NK-92 (cell line): Measurements from ENCODE around the gene TBC1D8.

Experiments
- DNase-seq: peaks from one replicate; lab custom pipeline; 2025; ENCODE audit not compliant: unreplicated experiment; lab: John Stamatoyannopoulos, UW

TBC1D8 gene

DNA sequence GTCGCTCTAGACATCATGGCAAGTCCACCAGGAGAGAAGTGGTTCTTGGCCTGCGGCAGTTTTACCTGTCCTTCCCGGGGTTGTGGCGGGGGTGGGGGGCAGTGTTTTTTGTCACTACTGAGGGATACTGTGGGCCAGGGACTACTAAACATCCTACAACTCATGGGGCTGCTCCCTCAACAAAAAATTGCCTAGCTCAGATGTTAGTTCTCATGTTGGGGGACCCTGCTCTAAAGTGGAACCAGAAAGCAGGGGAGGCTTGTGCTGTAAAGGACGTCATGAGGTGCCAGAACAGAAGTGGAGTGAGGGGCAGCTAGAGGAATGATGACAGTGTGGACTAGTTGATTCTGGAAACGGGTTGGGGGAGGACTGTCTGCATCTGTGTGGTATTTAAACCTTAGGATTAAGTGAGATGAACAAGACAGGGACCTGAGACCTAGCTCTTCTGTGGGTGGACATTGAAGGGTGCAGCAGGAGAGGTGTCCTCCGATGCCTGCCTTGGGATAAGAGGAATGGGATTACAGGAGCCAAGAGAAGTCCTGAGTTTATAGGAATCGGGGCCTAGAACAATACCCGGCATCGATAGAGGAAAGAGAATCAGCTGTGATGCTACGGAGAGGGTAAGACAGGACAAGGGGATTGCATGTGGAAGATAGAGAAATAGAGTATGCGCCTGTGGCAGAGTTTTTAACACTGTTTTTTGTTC lies 146.4 kb downstream of the TBC1D8 start:
- no peak for DNase-seq

DNA sequence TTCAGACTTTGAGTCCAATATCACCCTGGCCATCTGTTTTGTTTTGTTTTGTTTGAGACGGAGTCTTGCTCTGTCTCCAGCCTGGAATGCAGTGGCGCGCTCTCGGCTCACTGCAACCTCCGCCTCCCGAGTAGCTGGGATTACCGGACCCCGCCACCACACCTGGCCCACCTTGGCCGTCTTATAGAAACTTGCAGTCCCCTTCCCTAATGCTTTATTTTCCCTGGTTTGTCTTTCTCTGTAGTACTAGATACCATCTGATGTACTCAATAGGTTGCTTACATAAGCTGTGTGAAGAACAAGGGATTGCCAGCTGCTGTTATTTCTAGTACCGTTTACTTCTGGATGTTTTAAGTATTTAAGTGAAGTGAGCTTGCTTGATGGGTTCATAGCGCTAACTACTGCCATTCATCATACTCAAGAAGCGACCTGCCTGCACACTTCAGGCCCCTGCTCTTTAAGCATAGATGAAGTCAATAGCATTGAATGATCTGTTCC lies 147.9 kb downstream of the TBC1D8 start:
- DNase-seq = no peak

DNA sequence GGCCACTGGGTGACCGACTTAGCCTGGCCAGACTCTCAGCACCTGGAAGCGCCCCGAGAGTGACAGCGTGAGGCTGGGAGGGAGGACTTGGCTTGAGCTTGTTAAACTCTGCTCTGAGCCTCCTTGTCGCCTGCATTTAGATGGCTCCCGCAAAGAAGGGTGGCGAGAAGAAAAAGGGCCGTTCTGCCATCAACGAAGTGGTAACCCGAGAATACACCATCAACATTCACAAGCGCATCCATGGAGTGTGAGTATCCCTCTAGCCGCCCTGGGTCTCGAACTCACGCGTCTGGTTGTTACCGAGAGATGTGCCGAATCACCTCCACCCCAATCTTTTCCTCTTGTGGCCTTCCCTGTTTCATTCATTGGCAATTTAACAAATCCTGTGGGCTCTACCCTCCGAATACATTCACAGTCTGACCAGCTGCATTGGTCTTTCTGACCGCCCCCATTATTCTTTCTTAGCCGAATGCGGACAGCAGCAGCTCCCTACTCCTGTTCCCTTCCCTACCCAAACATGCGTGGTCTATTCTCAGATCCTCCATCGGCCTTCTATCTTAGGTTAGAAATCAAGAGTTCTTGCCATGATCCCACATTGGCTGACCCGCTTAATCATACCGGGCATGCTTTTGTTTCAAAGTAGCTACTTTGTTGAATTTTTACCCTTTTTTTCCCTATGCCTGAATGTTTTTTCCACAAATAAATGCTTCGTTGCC lies 148.5 kb downstream of the TBC1D8 start:
- DNase-seq = no peak

DNA sequence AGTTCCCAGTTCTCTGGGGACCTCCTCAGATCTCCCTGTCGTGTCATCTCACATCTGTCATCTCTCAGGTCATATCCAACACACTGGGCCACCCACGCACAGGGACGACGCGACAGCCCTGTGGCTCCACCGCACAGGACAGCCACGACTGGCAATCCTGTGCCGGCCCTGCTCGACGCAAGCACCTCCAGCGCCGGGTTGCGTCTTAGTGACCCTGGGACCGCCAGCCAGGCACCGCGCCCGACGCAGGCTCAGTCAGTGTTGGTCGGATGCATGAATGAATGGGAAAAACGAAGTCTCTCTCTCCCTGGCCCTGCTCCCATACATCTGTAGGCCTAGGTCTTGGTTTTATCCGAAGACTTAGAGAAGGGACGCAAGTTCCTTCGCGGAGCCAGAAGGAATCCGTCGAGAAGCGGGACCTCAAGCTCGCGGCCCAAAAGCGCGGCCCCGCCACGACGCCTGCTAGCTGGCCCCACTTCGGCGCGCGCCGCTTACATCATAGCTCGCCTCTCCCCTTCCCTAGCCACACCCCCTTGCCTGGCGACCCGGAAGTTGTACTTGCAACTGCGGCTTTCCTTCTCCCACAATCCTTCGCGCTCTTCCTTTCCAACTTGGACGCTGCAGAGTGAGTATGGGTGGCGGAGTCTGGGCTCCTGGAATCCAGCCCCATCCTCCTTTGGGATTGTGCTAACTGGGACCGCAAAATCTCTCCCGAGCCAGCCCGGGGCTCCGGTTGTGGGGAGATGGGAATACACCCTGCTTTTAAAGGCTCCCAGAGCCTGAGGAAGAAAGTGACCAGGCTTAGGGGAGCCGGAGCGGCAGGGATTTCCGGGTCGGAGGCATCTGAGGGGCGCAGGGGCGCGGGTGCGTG lies 149.3 kb downstream of the TBC1D8 start, which contains the start of gene RPL31:
Gene RPL31 (plus strand): TSS at position 599 of the 871 bp plus-strand sequence. CDS start 413 bp downstream, outside the sequence.
- DNase-seq = peak; percentile 58

DNA sequence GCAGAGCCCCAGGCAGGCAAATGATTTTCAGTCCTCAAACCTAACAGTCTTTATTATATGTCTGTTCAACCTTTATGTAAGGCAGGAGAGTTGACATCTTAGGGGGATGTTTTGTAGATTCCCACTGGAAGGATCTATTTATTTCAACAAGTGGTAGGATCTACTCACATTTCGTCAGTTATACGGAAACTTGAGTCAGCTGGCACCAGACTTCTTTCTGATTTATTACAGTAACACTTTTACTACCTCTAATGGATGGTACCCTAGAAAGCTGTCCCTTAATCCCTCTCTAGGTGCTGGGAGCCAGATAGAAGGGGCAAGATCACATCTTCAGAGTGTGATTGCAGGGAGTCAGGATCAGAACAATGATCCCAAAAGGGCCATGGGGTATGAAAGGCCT lies 151.2 kb downstream of the TBC1D8 start:
- DNase-seq = no peak

DNA sequence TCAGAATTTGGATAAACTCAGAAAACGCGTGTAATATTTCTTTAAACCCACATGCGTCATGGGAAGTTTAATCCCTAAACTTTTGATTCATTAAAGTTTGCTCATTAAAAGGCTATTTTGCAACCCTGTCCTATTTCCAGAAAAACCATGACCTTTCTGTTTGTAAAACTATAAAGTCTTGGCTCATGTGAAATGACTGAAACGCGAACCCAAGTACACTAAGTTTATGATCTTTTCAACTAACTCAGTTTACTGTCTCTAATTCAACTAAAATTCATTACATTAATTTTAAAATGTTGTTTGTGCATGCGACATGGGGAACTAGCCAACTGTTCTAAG lies 153.0 kb downstream of the TBC1D8 start:
- no peak for DNase-seq

DNA sequence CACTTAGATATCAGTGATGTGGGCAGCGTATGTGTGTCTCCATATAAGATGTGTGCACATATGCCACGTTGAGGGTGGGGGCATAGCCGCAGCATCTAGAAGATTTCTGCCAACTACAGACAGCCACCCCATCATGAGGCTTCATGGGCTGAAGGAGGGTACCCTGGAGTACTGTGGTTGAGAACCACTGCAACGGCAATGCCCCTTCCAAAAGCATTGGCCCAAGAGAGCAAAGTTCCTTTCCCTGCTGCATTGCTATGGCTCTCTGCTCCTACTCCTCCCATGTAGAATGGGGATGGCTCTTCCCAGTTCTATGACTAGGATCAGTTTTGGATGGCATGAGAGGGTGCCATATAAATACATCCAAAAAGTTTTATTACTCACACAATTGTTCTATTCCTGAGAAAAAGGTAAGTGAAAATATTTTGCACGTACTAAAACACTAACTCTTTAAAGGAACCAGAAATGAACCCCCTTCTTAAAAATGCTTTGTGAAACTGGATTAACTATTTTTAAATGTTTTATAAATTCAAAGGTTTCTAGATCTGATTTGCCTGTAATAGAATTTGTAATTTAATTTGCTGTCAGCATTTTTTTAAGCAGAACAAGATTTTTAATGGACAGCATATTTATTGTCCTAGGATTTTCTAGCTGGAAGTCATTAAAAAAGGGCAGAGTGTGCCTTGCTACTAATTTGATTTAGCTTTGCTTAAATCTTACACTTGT lies 153.5 kb downstream of the TBC1D8 start:
- no peak for DNase-seq

DNA sequence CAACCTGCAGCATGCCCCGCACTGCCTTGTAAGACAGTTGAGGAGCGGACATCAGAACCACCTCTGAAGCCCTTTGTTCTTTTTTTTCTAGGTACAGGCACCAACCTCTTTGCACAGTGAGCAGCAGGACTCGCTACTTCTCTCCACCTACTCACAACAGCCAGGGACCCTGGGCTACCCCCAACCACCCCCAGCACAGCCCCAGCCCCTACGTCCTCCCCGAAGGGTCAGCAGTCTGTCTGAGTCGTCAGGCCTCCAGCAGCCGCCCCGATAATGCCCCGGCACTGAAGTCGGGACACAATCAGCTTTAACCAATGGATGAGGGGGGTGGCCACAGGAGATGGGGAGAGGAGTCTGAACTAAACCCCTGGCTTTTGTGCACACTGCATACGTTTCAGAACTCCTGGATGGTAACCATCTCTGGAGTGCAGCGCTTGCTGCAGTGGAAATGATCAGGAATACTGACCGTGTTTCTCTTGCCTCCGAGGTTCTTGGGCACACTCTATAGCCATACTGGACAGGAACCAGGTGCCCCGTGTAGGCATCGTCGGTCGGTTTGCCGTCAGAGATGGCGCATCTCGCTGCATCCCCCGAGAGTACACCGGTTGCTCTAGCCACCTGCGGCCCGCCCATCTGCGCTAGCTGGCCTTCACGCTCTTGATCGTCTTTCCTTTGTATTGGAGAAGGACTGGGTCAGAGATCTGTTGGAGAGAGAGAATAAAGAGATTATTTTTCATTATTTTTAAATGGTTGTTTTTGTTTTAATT lies 155.7 kb downstream of the TBC1D8 start:
- DNase-seq = no peak

DNA sequence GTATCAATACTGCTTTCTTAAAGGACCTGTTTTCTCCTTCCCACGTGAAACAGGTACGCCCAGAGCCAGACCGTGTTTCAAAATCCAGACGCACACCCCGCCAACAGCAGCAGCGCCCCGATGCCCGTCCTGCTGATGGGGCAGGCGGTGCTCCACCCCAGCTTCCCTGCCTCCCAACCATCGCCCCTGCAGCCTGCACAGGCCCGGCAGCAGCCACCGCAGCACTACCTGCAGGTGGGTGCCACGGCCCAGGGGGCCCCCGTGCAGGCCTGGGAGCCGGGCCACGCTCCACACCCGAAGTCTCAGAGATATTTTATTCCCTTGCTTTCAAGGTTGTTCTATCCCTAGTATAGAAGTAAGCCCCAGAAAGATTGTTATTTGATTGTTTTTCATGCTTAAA lies 157.9 kb downstream of the TBC1D8 start:
- no peak for DNase-seq

DNA sequence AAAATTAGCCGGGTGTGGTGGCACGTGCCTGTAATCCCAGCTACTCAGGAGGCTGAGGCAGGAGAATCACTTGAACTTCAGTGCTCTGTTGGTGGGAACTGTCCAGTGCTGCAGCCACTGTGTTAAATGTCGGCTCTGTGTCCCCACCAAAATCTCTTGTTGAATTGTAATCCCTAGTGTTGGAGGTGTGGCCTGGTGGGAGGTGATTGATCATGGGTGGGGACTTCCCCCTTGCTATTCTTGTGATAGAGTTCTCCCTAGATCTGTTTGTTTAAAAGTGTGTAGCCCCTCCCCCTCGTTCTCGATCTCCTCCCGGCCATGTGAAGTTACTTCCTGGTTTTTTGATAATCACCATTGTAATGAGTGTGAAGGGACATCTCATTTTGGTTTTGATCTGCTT lies 158.9 kb downstream of the TBC1D8 start:
- DNase-seq = no peak

DNA sequence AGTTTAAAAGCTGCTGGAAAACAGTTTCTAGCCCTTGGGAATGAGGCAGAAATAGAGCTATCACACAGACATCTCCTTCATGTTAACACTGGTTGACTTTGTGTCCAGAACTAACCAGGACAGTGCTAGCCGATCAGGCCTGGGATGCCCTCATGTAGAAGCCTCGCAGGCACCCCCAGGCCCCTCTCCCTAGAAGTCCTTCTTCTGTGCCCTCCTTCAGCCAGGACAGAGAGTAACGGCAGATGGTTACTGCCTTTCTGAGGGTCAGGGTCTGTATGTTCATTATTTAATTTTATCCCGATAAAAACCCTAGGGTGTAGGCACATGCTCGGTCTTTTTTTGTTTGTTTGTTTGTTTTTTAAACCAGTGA lies 159.8 kb downstream of the TBC1D8 start:
- DNase-seq = no peak

DNA sequence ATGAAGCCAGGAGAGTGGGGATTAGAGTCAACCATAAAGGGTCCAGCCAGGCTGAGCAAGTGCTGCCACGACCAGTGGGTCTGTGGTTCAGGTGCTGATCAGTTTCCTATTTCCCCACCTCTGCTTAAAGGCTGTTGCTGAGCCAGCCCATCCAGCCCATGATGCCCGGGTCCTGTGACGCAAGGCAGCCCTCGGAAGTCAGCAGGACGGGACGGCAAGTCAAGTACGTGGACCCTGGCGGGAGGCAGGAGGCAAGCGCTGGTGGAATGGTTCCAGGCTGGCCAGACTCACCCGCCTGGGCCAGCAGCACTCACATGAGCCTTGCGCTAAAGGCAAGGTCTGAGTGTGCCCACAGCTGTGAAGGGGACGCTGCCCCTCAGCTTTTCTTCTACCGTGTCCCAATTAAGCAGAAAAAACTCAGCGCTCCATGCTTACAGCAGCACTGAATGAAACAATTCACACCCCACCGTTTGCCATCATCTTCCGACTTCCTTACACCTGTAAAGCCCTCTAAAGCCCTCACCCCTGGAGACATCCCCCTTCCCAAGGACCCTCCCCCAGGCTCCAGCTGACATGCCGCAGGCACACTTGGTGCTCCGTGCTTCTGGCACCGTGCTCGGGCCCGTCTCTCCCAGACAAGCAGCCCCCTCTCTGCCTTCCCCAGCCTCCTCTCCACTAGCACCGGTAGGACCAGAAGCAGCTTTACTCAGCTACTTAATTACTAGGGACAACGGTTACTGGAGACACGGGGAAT lies 160.4 kb downstream of the TBC1D8 start:
- no peak for DNase-seq

DNA sequence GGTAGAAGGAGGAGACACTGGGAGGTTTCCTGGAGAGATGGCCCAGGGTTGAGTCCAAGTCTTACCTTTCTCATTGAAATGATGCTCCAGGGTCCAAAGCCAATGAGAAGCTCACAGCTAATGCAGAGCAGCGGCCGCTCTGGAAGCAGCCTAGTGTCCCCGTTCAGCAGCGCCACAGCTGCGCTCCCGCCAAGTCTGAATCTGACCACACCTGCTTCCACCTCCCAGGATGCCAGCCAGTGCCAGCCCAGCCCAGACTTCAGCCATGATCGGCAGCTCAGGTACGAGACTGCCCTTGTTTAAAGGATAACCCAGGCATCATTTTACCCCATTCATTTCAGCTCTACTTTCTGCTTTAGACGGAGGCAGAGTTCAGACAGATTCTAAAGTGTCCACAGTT lies 161.0 kb downstream of the TBC1D8 start:
- DNase-seq = no peak

DNA sequence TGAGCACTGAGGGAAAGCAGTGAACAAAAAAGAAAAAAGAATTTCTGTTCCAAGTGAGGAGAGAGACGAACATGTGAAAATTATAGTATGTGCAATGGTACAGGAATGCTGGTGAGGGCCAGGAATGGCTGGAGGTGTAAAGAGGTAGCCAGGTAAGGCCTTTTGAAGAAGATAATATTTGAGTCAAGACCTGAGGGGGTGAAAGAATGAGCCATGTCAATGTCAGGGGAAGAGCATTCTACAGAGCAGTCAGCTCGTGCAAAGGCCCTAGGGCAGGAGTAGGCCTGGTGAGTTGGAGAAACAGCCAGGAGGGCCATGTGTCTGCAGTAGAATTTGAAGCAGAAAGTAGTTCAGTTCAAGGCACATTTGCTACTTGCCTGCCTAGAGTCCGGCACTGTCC lies 161.5 kb downstream of the TBC1D8 start:
- DNase-seq = no peak

DNA sequence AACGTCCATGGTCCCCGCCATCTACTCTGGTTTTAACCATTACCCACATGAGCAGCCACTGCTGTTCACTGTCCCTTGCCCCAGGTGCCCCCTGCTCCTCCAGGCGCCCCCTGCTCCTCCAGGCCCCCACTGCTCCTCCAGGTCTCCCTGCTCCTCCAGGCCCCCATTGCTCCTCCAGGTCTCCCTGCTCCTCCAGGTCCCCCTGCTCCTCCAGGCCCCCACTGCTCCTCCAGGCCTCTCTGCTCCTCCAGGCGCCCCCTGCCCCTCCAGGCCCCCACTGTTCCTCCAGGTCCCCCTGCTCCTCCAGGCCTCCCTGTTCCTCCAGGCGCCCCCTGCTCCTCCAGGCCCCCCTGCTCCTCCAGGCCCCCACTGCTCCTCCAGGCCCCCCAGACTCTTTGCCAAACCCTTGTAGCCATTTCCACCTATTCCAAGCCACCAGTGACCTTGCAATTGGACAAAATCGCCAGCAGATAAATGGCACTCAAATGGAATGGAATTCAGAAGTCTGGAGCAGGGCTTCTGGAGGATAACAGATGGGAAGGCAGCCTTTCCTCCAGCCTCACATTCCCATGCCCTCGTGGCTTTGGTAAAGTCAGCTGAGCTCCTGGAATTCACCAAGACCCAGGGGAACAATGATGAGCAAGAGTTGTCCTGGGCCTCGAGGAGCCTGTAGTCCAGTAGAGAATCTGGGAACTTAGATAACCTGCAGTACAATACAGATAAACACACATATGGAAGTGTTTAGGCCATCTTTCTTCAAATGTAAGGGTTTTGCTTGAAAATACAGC lies 162.4 kb downstream of the TBC1D8 start:
- no peak for DNase-seq

DNA sequence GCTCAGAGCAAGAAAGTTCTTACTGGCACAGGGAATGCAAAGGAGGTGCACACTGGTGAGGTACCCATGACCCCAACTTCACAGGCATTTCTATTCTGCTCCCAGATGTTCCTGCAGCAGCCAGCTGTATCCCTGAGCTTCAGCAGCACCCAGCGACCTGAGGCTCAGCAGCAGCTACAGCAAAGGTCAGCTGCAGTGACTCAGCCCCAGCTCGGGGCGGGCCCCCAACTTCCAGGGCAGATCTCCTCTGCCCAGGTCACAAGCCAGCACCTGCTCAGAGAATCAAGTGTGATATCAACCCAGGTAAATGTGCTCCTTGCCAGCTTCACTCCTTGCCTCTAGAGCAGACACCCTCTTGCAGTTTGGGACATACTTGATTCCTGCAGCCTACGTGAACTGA lies 163.2 kb downstream of the TBC1D8 start:
- DNase-seq = no peak

DNA sequence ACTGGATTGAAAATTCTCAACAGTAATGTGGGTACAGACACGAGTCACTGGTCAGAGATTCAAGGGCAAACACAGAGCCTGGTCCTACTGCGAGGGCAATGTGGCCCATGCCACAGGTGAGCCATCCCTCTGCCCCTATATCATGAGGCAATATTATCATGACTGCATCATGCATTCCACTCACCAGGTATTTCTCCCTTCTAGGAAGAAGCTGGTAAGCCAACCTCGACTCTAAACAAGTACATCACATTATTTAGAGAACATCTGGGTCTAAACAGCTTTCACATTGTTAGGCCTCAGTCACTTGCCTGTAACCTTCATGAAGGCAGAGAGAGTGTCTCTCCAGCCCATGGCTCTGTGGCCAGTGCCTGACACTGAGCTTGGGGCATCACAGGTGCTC lies 163.6 kb downstream of the TBC1D8 start:
- DNase-seq = no peak

DNA sequence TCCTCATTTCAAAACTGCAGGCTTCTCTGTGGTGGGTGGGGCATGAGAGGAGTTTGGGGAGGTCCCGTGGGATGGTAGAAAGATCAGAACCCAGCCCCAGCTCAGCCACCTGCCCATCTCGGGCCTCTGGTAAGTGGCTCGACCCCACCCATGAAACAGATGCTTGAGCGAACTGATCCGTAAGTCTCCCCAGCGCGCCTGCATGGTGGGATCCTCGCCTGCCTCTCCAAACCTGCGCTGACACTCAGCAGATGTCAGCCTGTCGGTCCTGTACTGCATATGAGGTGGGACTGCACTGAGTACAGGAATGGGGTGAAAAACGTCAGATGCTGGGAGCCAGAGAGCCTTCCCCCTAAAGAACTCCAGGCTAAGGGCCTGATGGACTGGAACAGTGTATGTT lies 165.0 kb downstream of the TBC1D8 start:
- no peak for DNase-seq

DNA sequence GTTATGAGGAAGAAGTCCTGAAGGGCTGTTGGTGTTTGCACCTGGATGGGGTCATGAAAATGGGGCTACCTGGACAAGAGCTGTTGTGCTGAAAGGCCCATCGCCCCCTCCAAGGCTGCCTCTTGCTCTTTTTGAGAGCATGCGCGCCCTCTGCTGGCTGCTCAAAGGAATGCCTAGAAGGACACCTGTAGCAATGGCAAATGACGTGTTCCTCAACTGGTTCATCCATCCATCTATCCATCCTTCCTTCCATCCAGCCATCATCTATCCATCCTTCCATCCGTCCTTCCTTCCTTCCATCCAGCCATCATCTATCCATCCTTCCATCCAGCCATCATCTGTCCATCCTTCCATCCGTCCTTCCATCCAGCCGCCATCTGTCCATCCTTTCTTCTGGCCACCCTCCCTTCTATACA lies 166.3 kb downstream of the TBC1D8 start:
- DNase-seq = no peak
